Neuronal stem cell (in vitro differentiated cells): Measurements from ENCODE around the gene BCCIP.

ENCODE experiments used
- DNase-seq: peaks from one replicate; pipeline ENCODE4 v3.0.0-alpha.2; 2013; ENCODE audit warnings: low spot score
- H2AFZ ChIP-seq: one replicate; pipeline ENCODE4 v1.6.1; 2013; ENCODE audit warnings: mild to moderate bottlenecking, low read length, inconsistent platforms
- H2AK5ac ChIP-seq: 2 replicates; pipeline ENCODE4 v1.6.1; 2013; ENCODE audit warnings: low read depth, mild to moderate bottlenecking, inconsistent platforms, low read length, moderate library complexity, mixed read lengths
- H2BK120ac ChIP-seq: 2 replicates; pipeline ENCODE4 v1.6.1; 2013; ENCODE audit warnings: low read depth, mild to moderate bottlenecking, inconsistent platforms, low read length, moderate library complexity, mixed read lengths
- H2BK12ac ChIP-seq: one replicate; pipeline ENCODE4 v1.6.1; 2013; ENCODE audit warnings: low read length, inconsistent platforms
- H2BK15ac ChIP-seq: 2 replicates; pipeline ENCODE4 v1.6.1; 2013; ENCODE audit warnings: mild to moderate bottlenecking, low read length, inconsistent platforms, mixed read lengths
- H2BK5ac ChIP-seq: one replicate; pipeline ENCODE4 v1.6.1; 2013; ENCODE audit warnings: inconsistent platforms, mild to moderate bottlenecking, low read length, moderate library complexity
- H3K14ac ChIP-seq: one replicate; pipeline ENCODE4 v1.6.1; 2013; ENCODE audit warnings: low read length, inconsistent platforms
- H3K18ac ChIP-seq: 2 replicates; pipeline ENCODE4 v1.6.1; 2013; ENCODE audit warnings: low read length, inconsistent platforms
- H3K23ac ChIP-seq: 2 replicates; pipeline ENCODE4 v1.6.1; 2013; ENCODE audit warnings: low read depth, mild to moderate bottlenecking, mixed read lengths, low read length, inconsistent platforms; ENCODE audit not compliant: poor library complexity
- H3K27ac ChIP-seq: replicated peaks from 3 replicates; pipeline ENCODE4 v1.5.1; 2013; ENCODE audit warnings: low read length, inconsistent platforms
- H3K27me3 ChIP-seq, 3 experiments: 2 replicates each; pipeline ENCODE4 v1.6.1; 2013; ENCODE audit warnings: low read length in 3 of 3, mild to moderate bottlenecking in 2 of 3, inconsistent platforms in 1 of 3, low read depth in 1 of 3, mixed read lengths in 1 of 3, moderate library complexity in 1 of 3; ENCODE audit not compliant: control insufficient read depth in 3 of 3, insufficient read depth in 3 of 3
- H3K36me3 ChIP-seq, 2 donors: replicated peaks in 1 of 2; 2 replicates each; pipeline ENCODE4 v1.6.1; 2013; ENCODE audit warnings: low read length in 2 of 2; ENCODE audit not compliant: control insufficient read depth in 2 of 2, insufficient read depth in 2 of 2
- H3K4ac ChIP-seq: 2 replicates; pipeline ENCODE4 v1.6.1; 2013; ENCODE audit warnings: inconsistent platforms, mild to moderate bottlenecking, low read length, moderate library complexity
- H3K4me1 ChIP-seq, 2 donors: 1 replicate in 1 of 2; 2 replicates in 1 of 2; pipeline ENCODE4 v1.6.1; 2013; ENCODE audit warnings: low read length in 2 of 2, low read depth in 1 of 2; ENCODE audit not compliant: control insufficient read depth in 2 of 2, insufficient read depth in 1 of 2
- H3K4me2 ChIP-seq: one replicate; pipeline ENCODE4 v1.6.1; 2013; ENCODE audit warnings: mild to moderate bottlenecking, low read length, inconsistent platforms; ENCODE audit not compliant: insufficient read depth, poor library complexity, severe bottlenecking
- H3K4me3 ChIP-seq, 2 donors: 2 replicates each; pipeline ENCODE4 v1.5.1; 2013; ENCODE audit warnings: low read length in 2 of 2, mild to moderate bottlenecking in 2 of 2, inconsistent platforms in 1 of 2, moderate library complexity in 1 of 2
- H3K79me1 ChIP-seq: one replicate; pipeline ENCODE4 v1.6.1; 2013; ENCODE audit warnings: low read depth, mild to moderate bottlenecking, inconsistent platforms, low read length, moderate library complexity
- H3K9ac ChIP-seq: one replicate; pipeline ENCODE4 v1.6.1; 2013; ENCODE audit warnings: mild to moderate bottlenecking, low read depth, low read length, inconsistent platforms; ENCODE audit not compliant: poor library complexity
- H3K9me3 ChIP-seq, 2 donors: replicated peaks in 1 of 2; 2 replicates each; pipeline versions ENCODE3 to v1.6.1; 2013; ENCODE audit warnings: low read length in 2 of 2, mild to moderate bottlenecking in 2 of 2, inconsistent platforms in 1 of 2, low read depth in 1 of 2, mixed read lengths in 1 of 2, moderate library complexity in 1 of 2; ENCODE audit not compliant: control insufficient read depth in 2 of 2, insufficient read depth in 1 of 2
- H4K8ac ChIP-seq: one replicate; pipeline ENCODE4 v1.6.1; 2013; ENCODE audit warnings: low read depth, mild to moderate bottlenecking, inconsistent platforms, low read length, moderate library complexity
- H4K91ac ChIP-seq: one replicate; pipeline ENCODE4 v1.6.1; 2013; ENCODE audit warnings: low read length, low read depth, mild to moderate bottlenecking, inconsistent platforms; ENCODE audit not compliant: poor library complexity
- WGBS, 2 donors: extraction: QIAGEN DNeasy Blood & Tissue Kit; methylation state at CpG; one replicate each; pipeline ENCODE4 v1.1.7; 2013; ENCODE audit warnings: missing lambda C conversion rate in 2 of 2, mixed read lengths in 1 of 2; ENCODE audit not compliant: insufficient read length in 2 of 2, insufficient replicate concordance in 1 of 2; ENCODE audit errors: extremely low coverage in 2 of 2; 5-methylcytosine and 5-hydroxymethylcytosine counted together

BCCIP gene

GRCh38 chr10:125857185-125857760, 33.9 kb downstream of the BCCIP start:
- DNase-seq = no peak
- no peak overlapping the region for H3K23ac ChIP-seq
- WGBS, 2 donors = no CpG with 5 or more reads among the region's 2 CpGs
- H4K91ac ChIP-seq = no peak overlapping the region
- H2AFZ ChIP-seq = no peak overlapping the region
- H3K14ac ChIP-seq = no peak overlapping the region
- H2BK5ac ChIP-seq = no peak overlapping the region
- no peak overlapping the region for H3K4me2 ChIP-seq
- no peak overlapping the region for H3K9ac ChIP-seq
- H3K18ac ChIP-seq = no peak overlapping the region
- peaks cover 0 to 1% of the 10 kb centered on the region in 2 donors for H3K9me3 ChIP-seq
- H2AK5ac ChIP-seq = no peak overlapping the region
- no peaks in the 10 kb centered on the region for H3K79me1 ChIP-seq
- H3K27ac ChIP-seq = no peak overlapping the region
- no peak overlapping the region for H3K4ac ChIP-seq
- no peaks in the 10 kb centered on the region for H3K4me1 ChIP-seq
- no peak overlapping the region for H2BK12ac ChIP-seq
- no peaks in the 10 kb centered on the region for H3K27me3 ChIP-seq
- H3K36me3 ChIP-seq = peaks cover 7 to 72% of the 10 kb centered on the region in 2 donors
- no peak overlapping the region for H2BK15ac ChIP-seq
- no peak overlapping the region for H3K4me3 ChIP-seq
- H2BK120ac ChIP-seq = no peak overlapping the region
- H4K8ac ChIP-seq = no peak overlapping the region

- Histone ChIP-seq H3K9me3 (peaks cover 0 to 3% of the 10 kb centered on the region in 2 donors), H3K14ac (no peak overlapping the region), H3K79me1 (no peaks in the 10 kb centered on the region), H3K36me3 (peaks cover 9 to 70% of the 10 kb centered on the region in 2 donors), H3K9ac (no peak overlapping the region), H2BK120ac (no peak overlapping the region), H3K4me2 (no peak overlapping the region), H2AK5ac (no peak overlapping the region), H2BK12ac (no peak overlapping the region), H2AFZ (no peak overlapping the region), H3K27me3 (no peaks in the 10 kb centered on the region), H4K91ac (no peak overlapping the region), H3K18ac (no peak overlapping the region), H2BK5ac (no peak overlapping the region), H3K4me3 (no peak overlapping the region), H4K8ac (no peak overlapping the region), H3K4ac (no peak overlapping the region), H3K27ac (no peak overlapping the region), H3K4me1 (no peaks in the 10 kb centered on the region), H3K23ac (no peak overlapping the region), H2BK15ac (no peak overlapping the region)
- no CpG with 5 or more reads among the region's 4 CpGs for WGBS, 2 donors
- DNase-seq = no peak
Measured at GRCh38 chr10:125859128-125859817, 35.9 kb downstream of the BCCIP start.

GRCh38 chr10:125865120-125865519, 41.8 kb downstream of the BCCIP start:
- Histone ChIP-seq H2BK120ac (no peak overlapping the region), H3K23ac (no peak overlapping the region), H3K4ac (no peak overlapping the region), H3K14ac (no peak overlapping the region), H4K91ac (no peak overlapping the region), H3K27ac (no peak overlapping the region), H2BK15ac (no peak overlapping the region), H2AFZ (no peak overlapping the region), H3K18ac (no peak overlapping the region), H3K9me3 (peaks cover 0 to 3% of the 10 kb centered on the region in 2 donors), H3K4me1 (no peaks in the 10 kb centered on the region), H3K79me1 (no peaks in the 10 kb centered on the region), H3K36me3 (peaks cover 18 to 55% of the 10 kb centered on the region in 2 donors), H4K8ac (no peak overlapping the region), H2BK5ac (no peak overlapping the region), H3K9ac (no peak overlapping the region), H3K4me2 (no peak overlapping the region), H2BK12ac (no peak overlapping the region), H2AK5ac (no peak overlapping the region), H3K4me3 (no peak overlapping the region), H3K27me3 (no peaks in the 10 kb centered on the region)
- WGBS, 2 donors = no CpG with 5 or more reads among the region's 3 CpGs
- DNase-seq = no peak

- no peak overlapping the region for H3K9ac ChIP-seq
- no peak overlapping the region for H2AK5ac ChIP-seq
- H3K36me3 ChIP-seq = peaks cover 18 to 55% of the 10 kb centered on the region in 2 donors
- no peak overlapping the region for H3K18ac ChIP-seq
- H3K4me2 ChIP-seq = no peak overlapping the region
- no peak for DNase-seq
- no peak overlapping the region for H3K4me3 ChIP-seq
- H3K23ac ChIP-seq = no peak overlapping the region
- H2BK15ac ChIP-seq = no peak overlapping the region
- no peak overlapping the region for H4K8ac ChIP-seq
- H2AFZ ChIP-seq = no peak overlapping the region
- no CpG with 5 or more reads among the region's 7 CpGs for WGBS, 2 donors
- no peaks in the 10 kb centered on the region for H3K27me3 ChIP-seq
- H3K9me3 ChIP-seq = peaks cover 0 to 3% of the 10 kb centered on the region in 2 donors
- H2BK120ac ChIP-seq = no peak overlapping the region
- no peak overlapping the region for H3K14ac ChIP-seq
- no peak overlapping the region for H2BK12ac ChIP-seq
- H4K91ac ChIP-seq = no peak overlapping the region
- no peaks in the 10 kb centered on the region for H3K4me1 ChIP-seq
- no peaks in the 10 kb centered on the region for H3K79me1 ChIP-seq
- H2BK5ac ChIP-seq = no peak overlapping the region
- no peak overlapping the region for H3K4ac ChIP-seq
- no peak overlapping the region for H3K27ac ChIP-seq
Measured at GRCh38 chr10:125866421-125867029, 43.2 kb downstream of the BCCIP start.
